Fibroblast of pulmonary artery (primary cell): ENCODE data around the gene USP27X.

Source experiments
- DNase-seq: peaks from one replicate; pipeline ENCODE4 v3.0.0-alpha.2; 2010; ENCODE audit warnings: low read depth
- H3K4me3 ChIP-seq: replicated peaks from 2 replicates; pipeline ENCODE4 v1.5.1; 2011; ENCODE audit warnings: low read depth, mild to moderate bottlenecking, control low read depth, low read length, moderate library complexity
- CTCF ChIP-seq: IDR thresholded peaks from 2 replicates; pipeline ENCODE4 v1.5.1; 2011; ENCODE audit warnings: mild to moderate bottlenecking, control low read depth, low read length, inconsistent platforms; ENCODE audit errors: missing control alignments

The USP27X gene

GRCh38 chrX:49925176-49925575 lies 45.9 kb downstream of the USP27X start:
- TF ChIP-seq CTCF, result no peak
- no peak for DNase-seq
- no peak overlapping the region for H3K4me3 ChIP-seq

- DNase-seq, result peak; percentile 52
- TF ChIP-seq CTCF, result no peak
- H3K4me3 ChIP-seq, result no peak overlapping the region
These were observed 50.8 kb downstream of the USP27X start for GRCh38 chrX:49930039-49930438.
